Left colon (tissue), 2 donors: ENCODE measurements around the gene KIAA1958. TPM values are rescaled to one million over a fixed set of nuclear protein-coding genes. Genes with fewer than 3 reads are reported as not detected.

Experiments
- ATAC-seq: fragments of 200-7000 bp; cut with Tn5 transposase; one replicate; pipeline ENCODE4 v1.9.1; 2020; ENCODE audit warnings: mild to moderate bottlenecking, moderate library complexity
- DNase-seq, 2 donors: peaks; one replicate each; pipeline ENCODE4 v3.0.0-alpha.2; 2020
- intact Hi-C, 2 donors: fragments of 100-400 bp; cut with DNase I in 1 of 2; cut with micrococcal nuclease in 1 of 2; formaldehyde crosslinking; loops; one replicate each; pipeline versions ENCODE4 v1.11.2 to v1.14.0; 2022; cut with DNase I, micrococcal nuclease
- total RNA-seq, 2 donors: library from RNA; stranded (reverse); fragmentation: NEBNext Ultra II Directional; extraction: Animal tissue kit (Norgen Biotek cat#: 25700); gene quantifications; one replicate each; pipeline ENCODE4 v1.2.1, GENCODE V29; 2021
- donor health status: DM: no; HTN: no; CAD: no.
- donor health status: DM: yes; HTN: yes; CAD: no.

KIAA1958 gene
- total RNA-seq, 2 donors from 2014 or later = 8.7 to 9.5 TPM

DNA sequence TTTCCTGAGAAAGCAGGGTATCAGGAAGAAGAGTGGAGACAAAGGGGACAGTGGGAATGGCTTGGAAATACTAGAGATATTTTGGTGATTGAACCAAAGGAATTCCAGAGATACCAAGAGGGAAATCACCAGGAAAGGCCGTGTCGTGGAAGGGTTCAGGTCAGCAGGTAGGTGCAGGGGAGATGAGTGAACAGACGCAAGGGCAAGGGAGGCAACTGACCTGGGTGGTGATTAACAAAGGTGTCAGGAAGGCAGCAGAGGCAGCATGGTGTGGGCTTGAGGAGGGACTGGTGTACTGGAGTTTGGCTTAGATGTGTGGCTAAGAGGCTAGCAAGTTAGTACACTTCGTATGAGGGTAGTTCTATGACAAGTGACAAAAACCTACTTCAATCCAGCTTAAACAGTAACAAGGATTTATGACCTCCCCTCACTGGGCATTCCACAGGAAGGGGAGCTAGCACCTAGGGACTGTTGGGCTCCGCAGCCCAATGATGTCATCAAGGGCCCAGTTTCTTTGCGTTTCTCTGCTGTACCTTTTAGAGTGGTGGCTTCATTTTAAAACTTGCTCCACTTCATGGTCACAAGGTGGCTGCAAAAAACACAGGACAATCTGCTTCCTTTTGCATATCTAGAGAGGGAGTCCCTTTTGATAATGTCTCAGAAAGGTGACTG, 194.2 kb downstream of the KIAA1958 start:
- no peak for ATAC-seq
- no peak for DNase-seq
- intact Hi-C loops = no loop called here

DNA sequence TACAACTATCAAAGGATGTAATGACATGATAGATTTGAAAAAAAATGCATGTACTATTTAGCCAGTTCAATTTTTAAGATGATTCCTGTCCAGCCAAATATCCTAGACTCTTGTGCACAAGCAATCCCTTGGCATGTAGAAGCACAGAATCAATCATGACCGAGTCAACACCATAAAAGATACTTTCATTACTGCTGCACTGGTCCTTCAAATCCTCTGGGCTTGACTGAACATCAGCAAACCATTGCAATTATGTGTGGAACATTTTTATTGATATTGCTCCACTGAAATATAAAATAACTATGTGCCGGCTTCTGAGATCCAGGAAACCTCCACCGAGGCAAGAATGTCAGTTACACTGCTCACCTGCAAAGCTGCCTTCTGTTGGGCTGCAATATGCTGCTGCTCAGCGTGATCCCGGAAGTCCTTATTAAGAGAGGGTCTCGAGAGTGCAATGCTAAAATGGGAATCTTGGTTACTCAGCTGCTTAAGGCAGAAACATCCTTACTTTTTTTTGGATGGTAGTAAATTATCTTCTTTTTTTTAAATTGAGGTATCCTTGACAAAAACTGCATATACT, 202.6 kb downstream of the KIAA1958 start:
- DNase-seq (no peak), ATAC-seq (peak; percentile 49)
- intact Hi-C loops = no loop called here

DNA sequence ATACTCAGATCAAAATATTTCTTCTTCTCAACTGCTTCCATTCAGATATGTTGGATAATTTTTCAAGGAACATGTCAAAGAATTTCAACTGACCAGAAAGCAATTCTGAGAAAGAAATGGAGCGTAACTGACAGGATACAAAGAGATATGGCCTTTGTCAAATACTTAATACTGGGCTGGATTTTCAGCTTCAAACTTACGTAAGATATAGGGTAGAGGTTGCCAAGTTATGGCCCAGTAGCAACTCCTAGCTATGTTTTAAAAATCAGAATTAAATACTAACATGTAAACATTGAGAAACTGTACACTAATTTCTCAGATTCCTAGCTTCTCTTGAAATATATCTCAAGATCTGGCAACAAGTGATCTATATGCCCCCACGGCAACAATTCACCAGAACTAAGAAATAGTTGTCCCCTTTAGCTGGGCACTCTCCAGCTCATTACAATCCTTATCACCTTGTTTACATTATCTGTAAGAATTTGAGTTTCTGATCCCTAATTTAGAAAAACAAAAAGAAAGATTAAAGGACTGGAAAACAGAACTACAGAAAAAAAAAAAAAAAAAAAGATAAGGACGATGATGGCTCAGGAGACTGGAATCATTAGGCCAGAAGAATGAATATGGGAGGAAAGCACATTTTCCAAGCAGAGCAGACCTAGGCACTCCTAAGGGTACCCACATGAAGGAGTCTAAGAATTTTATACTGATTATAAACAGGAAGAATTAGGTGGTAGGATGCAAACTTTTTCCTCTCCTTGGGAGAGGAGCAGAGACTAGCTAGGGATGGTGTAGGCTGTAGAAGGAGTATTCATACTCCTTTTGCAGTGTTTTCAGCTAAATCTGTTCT, 208.3 kb downstream of the KIAA1958 start:
- ATAC-seq = no peak
- intact Hi-C loops = no loop called here
- no peak for DNase-seq

DNA sequence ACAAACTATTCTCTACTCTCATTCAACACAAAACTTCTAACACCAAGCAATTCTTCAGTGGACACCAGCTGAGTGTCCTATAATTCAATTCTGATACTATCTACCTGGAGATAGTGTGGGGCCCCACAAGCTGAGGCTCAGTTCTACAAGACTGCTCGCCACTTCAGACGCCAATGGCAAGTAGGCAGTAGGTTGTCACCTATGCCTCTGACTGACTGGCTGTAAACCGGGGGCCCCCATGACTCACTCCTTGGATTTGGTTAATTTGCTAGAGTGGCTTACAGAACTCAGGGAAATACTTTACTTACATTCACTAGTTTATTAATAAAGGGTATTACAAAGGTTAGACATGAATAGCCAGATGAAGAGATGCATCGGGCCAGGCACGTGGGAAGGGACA, 209.8 kb downstream of the KIAA1958 start:
- DNase-seq (no peak), ATAC-seq (no peak)
- intact Hi-C loops = no loop called here

DNA sequence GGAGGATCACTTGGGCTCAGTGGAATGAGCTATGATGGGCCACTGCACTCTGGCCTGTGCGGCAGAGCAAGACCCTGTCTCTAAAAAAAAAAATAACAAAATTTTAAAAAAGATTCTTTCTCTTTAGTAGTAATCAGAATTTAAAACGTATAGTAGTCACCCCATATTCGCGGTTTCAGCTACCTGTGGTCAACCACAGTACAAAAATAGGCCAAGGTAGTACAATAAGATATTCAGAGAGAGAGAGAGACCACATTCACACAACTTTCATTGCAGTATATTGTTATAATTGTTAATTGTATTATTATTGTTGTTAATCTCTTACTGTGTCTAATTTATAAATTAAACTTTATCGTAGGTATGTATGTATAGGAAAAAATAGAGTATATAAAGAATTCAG, 212.6 kb downstream of the KIAA1958 start:
- no peak for DNase-seq
- ATAC-seq = no peak
- intact Hi-C loops = no loop called here

DNA sequence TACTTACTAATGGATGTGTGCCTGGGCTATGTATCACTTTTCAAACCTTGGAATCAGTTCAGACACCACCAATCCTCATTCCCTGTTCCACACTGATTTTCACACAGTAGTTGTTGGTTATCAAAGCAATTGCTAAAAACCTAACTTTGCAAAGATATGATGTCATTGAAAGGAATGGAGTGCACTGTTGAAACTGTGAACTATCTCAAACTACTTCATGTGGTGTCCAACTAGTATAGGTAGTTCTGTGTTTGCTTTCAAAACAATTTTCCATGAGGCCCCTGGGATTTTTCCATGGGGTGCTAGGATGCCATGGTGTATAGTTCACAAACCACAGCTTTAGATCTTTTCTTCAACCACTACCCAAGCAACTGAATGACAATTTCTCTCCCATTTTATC, 213.5 kb downstream of the KIAA1958 start:
- no peak for DNase-seq
- intact Hi-C loops = no loop called here
- no peak for ATAC-seq

DNA sequence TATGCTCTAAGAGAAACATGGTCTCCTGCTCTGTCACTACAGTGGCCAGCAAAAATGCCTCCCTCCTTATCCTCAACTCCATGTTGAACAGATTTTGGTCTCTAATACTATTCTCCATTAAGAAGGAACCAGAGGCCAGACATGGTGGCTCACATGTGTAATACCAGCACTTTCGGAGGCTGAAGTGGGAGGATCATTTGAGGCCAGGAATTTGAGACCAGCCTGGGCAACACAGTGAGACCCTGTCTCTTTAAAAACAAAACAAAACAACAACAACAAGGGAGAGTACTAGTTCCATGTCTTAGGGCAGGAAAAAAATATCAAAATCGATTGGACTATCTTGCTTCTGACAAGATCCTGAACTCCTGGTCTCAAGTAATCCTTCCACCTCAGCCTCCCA, 216.7 kb downstream of the KIAA1958 start:
- ATAC-seq (no peak), DNase-seq (no peak)
- intact Hi-C loops = no loop called here

DNA sequence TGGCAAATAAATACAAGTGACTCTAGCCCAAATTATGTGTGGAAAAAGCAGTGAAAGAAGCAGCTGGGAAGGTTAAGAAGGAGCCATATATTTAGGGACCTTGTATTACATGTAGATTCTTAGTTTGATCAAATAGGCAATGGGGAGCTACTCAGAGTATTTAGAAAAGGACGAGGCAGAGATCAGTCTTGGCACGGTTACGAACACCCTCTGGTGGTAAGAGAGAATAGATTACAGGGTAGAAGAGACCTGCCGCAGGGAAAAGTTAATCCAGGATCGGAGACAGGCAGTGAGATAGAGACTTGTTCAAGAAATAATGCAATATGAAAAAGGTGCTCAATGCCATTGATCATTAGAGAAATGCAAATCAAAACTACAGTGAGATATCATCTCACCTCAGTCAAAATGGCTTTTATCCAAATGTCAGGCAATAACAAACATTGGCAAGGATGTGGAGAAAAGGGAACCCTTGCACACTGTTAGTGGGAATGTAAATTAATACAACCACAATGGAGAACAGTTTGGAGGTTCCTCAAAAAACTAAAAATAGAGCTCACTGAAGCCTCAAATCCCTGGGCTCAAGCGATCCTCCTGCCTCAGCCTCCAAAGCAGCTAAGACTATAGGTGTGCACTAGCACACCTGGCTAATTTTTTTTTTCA, 219.3 kb downstream of the KIAA1958 start:
- ATAC-seq = peak; percentile 91
- intact Hi-C loops = no loop called here
- no peak for DNase-seq

DNA sequence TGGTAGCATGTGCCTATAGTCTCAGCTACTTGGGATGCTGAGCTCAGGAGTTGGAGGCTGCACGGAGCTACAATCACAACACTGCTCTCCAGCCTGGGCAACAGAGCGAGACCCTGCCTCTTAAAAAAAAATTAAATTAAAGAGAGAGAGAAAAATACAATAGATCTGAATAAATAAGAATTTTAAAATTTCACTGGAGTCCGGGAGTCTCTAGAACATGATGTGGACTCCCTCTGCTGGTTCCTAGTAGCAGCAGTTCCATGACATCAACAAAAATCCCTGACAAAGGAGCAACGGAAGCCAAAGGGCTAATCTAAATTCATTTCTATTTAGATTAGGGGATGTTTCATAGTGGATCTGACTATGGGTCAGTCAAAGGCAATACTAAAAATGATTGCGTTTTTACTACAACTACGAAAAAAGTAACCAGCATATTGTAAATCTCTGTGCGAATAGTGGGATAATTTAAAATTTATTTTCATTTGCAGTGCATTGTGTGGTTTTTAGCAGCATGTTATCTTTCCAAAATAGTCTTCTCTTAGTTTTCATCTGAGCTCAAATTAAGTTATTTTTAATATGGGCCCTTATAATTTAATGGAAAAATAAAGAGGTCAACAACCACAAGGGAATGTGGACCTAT, 224.5 kb downstream of the KIAA1958 start:
- intact Hi-C loops = loop anchor here in 1 of 2 donors (5.0 to 10.0 kb wide), 2 partner anchors 81 to 336 kb away; no protein-coding TSS in a partner anchor

DNA sequence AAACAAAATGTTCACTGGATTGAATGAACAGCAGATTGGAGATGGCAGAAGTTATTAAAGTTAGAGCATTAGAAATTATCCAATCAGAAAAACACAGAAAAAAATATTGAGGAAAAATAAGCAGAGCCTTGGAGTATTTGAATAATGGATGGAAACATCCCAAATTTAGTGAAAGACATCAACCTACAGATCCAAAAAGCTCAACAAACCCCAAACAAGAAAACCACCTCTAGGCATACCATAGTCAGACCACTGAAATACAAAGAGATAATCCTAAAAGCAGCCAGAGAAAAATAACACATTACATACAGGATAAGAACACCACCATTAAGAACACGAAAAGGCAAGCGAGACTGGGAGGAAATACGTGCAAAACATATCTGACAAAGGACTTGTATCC, 226.1 kb downstream of the KIAA1958 start:
- ATAC-seq = no peak
- no peak for DNase-seq
- intact Hi-C loops = loop anchor here in 1 of 2 donors (5.0 to 10.0 kb wide), 2 partner anchors 80 to 338 kb away; no protein-coding TSS in a partner anchor

More for the DNA sequence above, 224.5 kb downstream of the KIAA1958 start:
- peak; percentile 45 for ATAC-seq
- no peak for DNase-seq

DNA sequence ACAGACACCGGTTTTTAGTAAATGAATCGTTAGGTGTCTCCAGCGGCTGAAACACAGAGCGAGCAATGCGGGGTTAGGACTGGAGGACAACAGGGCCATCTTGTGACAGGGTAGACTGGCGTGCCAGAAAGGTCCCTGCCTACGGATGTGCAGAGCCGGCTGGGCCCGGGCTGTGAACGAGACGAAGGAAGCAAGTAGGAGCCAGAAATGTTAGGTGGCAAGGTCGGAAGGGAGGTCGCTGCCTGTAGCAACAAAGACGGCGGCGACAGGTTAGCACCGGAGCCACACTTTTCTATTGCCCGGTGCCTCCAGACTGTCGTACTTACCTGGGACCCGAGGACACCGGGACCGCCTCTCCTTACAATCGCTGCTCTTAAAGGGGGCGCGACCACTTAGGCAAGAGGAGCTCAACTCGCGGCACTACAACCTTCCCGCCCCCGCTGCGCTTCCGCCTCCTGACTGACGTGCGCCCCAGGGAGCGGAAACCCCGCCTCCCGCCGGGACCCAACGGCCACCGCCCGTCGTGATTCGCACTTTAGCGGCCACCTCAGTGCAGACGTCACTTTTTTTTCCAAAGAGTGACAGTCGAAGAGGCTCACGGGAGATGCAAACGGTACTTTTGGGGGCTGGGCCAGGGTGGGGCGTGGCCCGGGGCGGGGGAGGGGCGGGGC, 231.2 kb downstream of the KIAA1958 start, which contains the start of gene INIP:
Gene INIP (minus strand): TSS at position 457 of the 671 bp plus-strand sequence. CDS start 1,632 bp downstream, outside the sequence.
- intact Hi-C loops = loop anchor here in 1 of 2 donors (10.0 kb wide), 1 partner anchor 343 kb away; no protein-coding TSS in a partner anchor
- ATAC-seq (peak; percentile 94), DNase-seq (peak; percentile 97 to 98)

Other genes with a start within 250 kb of the KIAA1958 start
- gene PTBP3, start 153.2 kb upstream of the KIAA1958 start, total RNA-seq = 100 to 1,000 TPM; 117 to 126 TPM
- 10 to 100 TPM; 41.1 to 54.4 TPM for gene HSDL2, start 106.7 kb upstream of the KIAA1958 start, total RNA-seq
- gene INIP, start 231.3 kb downstream of the KIAA1958 start, total RNA-seq = 10 to 100 TPM; 27.3 to 31.9 TPM